K562 (cell line): ENCODE measurements around the gene RSPO1. TPM values are rescaled to one million over a fixed set of nuclear protein-coding genes. Genes with fewer than 3 reads are reported as not detected.

ENCODE experiments used
- ATAC-seq: fragments of 200-7000 bp; cut with Tn5 transposase; 3 replicates; pipeline ENCODE4 v1.9.1; 2020; ENCODE audit warnings: moderate library complexity
- BruUV-seq: library from RNA; stranded (reverse); fragments of 400-500 nt; replicated peaks from 2 replicates; lab custom pipeline; 2021; lab: Mats Ljungman, UMichigan
- CTCF ChIA-PET: fragments of 300-600 bp; formaldehyde crosslinking; extraction: SDS; loops from one replicate; lab custom pipeline; 2021; ENCODE audit warnings: low intra/inter-chr PET ratio; lab: Yijun Ruan, JAX
- POLR2A ChIA-PET: fragments of 300-600, 350-650 bp; sonication (Branson Sonifier 250); formaldehyde crosslinking; extraction: SDS; loops from one replicate; lab custom pipeline; 2021; ENCODE audit warnings: antibody characterized with exemption, inconsistent platforms; lab: Yijun Ruan, JAX
- DNase-seq, 4 experiments: peaks; one replicate each; pipeline versions ENCODE4 v3.0.0 to v3.0.0-alpha.2; 2011 to 2018; ENCODE audit warnings: low spot score in 3 of 4, mixed read lengths in 3 of 4; ENCODE audit errors: extremely low read depth in 1 of 4
- FAIRE-seq: peaks from 2 replicates; lab custom pipeline; 2011; peaks lifted over from hg19 to GRCh38; lab: Jason Lieb, UNC
- H2AFZ ChIP-seq: 2 replicates; pipeline ENCODE4 v1.6.0; 2011; ENCODE audit warnings: low read depth, low read length, control low read depth, inconsistent platforms
- H3K27ac ChIP-seq: fragments of 200-600 bp; 3 replicates; pipeline ENCODE4 v1.8.0; 2011; ENCODE audit warnings: low read depth, mild to moderate bottlenecking, control low read depth, inconsistent platforms, low read length, moderate library complexity, mixed read lengths; ENCODE audit errors: extremely low read depth
- H3K27me3 ChIP-seq, 2 experiments: fragments of 300-600 bp in 1 of 2; 2 replicates in 1 of 2; 3 replicates in 1 of 2; pipeline versions ENCODE4 v1.6.0 to v1.8.0; 2011; ENCODE audit warnings: inconsistent platforms in 2 of 2, low read length in 2 of 2, mild to moderate bottlenecking in 1 of 2, mixed read lengths in 1 of 2, moderate library complexity in 1 of 2; ENCODE audit not compliant: control insufficient read depth in 2 of 2, insufficient read depth in 2 of 2
- H3K36me3 ChIP-seq: fragments of 300-600 bp; 3 replicates; pipeline ENCODE4 v1.8.0; 2011; ENCODE audit warnings: mild to moderate bottlenecking, low read length, inconsistent platforms; ENCODE audit not compliant: control insufficient read depth, insufficient read depth
- H3K4me1 ChIP-seq, 2 experiments: fragments of 200-600 bp in 1 of 2; replicated peaks in 1 of 2; 2 replicates in 1 of 2; 3 replicates in 1 of 2; pipeline versions ENCODE4 v1.5.1 to v1.8.0; 2011; ENCODE audit warnings: inconsistent platforms in 2 of 2, low read length in 2 of 2, mild to moderate bottlenecking in 1 of 2, mixed read lengths in 1 of 2, moderate library complexity in 1 of 2; ENCODE audit not compliant: control insufficient read depth in 2 of 2, insufficient read depth in 2 of 2
- H3K4me2 ChIP-seq: 2 replicates; pipeline ENCODE4 v1.6.1; 2011; ENCODE audit warnings: low read length, control low read depth, inconsistent platforms, mixed read lengths; ENCODE audit not compliant: insufficient read depth
- H3K4me3 ChIP-seq: fragments of 200-600 bp; sonication (generic), shearing (Covaris generic); 2 replicates; pipeline ENCODE4 v1.5.1; 2016; ENCODE audit warnings: control low read depth, inconsistent platforms
- H3K79me2 ChIP-seq: fragments of 200-600 bp; 3 replicates; pipeline ENCODE4 v1.8.0; 2011; ENCODE audit warnings: low read length, inconsistent platforms; ENCODE audit not compliant: control insufficient read depth, insufficient read depth
- H3K9ac ChIP-seq, 2 experiments: 2 replicates each; pipeline versions ENCODE4 v1.6.0 to v1.6.1; 2011; ENCODE audit warnings: low read depth in 2 of 2, low read length in 2 of 2, control low read depth in 1 of 2, inconsistent platforms in 1 of 2, mild to moderate bottlenecking in 1 of 2, mixed read lengths in 1 of 2; ENCODE audit not compliant: insufficient read depth in 1 of 2
- H3K9me1 ChIP-seq: one replicate; pipeline ENCODE4 v1.6.0; 2011; ENCODE audit warnings: inconsistent platforms, mild to moderate bottlenecking, low read length, moderate library complexity; ENCODE audit not compliant: control insufficient read depth, insufficient read depth
- H3K9me3 ChIP-seq: replicated peaks from 2 replicates; pipeline ENCODE4 v1.5.1; 2011; ENCODE audit warnings: low read depth, low read length, inconsistent platforms; ENCODE audit not compliant: control insufficient read depth, insufficient read depth
- H4K20me1 ChIP-seq: replicated peaks from 2 replicates; pipeline ENCODE4 v1.6.1; 2011; ENCODE audit warnings: low read length, inconsistent platforms, mixed read lengths; ENCODE audit not compliant: control insufficient read depth, insufficient read depth
- FIP1L1 ChIP-seq: fragments of 200-400 bp; formaldehyde crosslinking; IDR thresholded peaks from 2 replicates; pipeline ENCODE4 v1.6.1; 2018; ENCODE audit warnings: mild to moderate bottlenecking, low read depth, low read length; ENCODE audit not compliant: poor library complexity, severe bottlenecking
- FOXA1 ChIP-seq: fragments of 450-650 bp; IDR thresholded peaks from 2 replicates; pipeline ENCODE4 v1.6.1; 2016; ENCODE audit warnings: mild to moderate bottlenecking, borderline replicate concordance
- ILF3 ChIP-seq: fragments of 450-650 bp; IDR thresholded peaks from 2 replicates; pipeline ENCODE4 v1.6.1; 2018; ENCODE audit warnings: antibody characterized with exemption, mild to moderate bottlenecking, moderate library complexity, borderline replicate concordance
- KAT8 ChIP-seq: fragments of 450-650 bp; IDR thresholded peaks from 2 replicates; pipeline ENCODE4 v1.6.1; 2016; ENCODE audit warnings: low read depth, mild to moderate bottlenecking
- NRF1 ChIP-seq, 2 experiments: fragments of 450-650 bp; IDR thresholded peaks in 1 of 2; conservative IDR thresholded peaks in 1 of 2; 2 replicates each; pipeline ENCODE4 v1.6.1; 2014; ENCODE audit warnings: mild to moderate bottlenecking in 2 of 2
- PATZ1 ChIP-seq: fragments of 250-450 bp; sonication (Bioruptor Pico); IDR thresholded peaks from 2 replicates; pipeline ENCODE4 v1.5.0; 2020; ENCODE audit warnings: mild to moderate bottlenecking, borderline replicate concordance
- SPI1 ChIP-seq: IDR thresholded peaks from 2 replicates; pipeline ENCODE4 v1.6.1; 2011; ENCODE audit warnings: low read depth, low read length, control low read depth, borderline replicate concordance
- TBP ChIP-seq: optimal IDR thresholded peaks from 2 replicates; pipeline ENCODE3; 2011; ENCODE audit warnings: low read depth, low read length, improper control_type of control experiment
- ZBTB49 ChIP-seq: sonication (generic); formaldehyde crosslinking; IDR thresholded peaks from 2 replicates; pipeline ENCODE4 v1.8.0; 2022; ENCODE audit warnings: missing genetic modification reagents, mild to moderate bottlenecking, borderline replicate concordance
- ZNF140 ChIP-seq: fragments of 250-450 bp; sonication (Bioruptor Pico); IDR thresholded peaks from 2 replicates; pipeline ENCODE4 v1.8.0; 2021; ENCODE audit warnings: moderate library complexity, mild to moderate bottlenecking, inconsistent platforms
- ZNF143 ChIP-seq: sonication (generic); formaldehyde crosslinking; IDR thresholded peaks from 2 replicates; pipeline ENCODE4 v1.9.0; 2022; ENCODE audit warnings: mild to moderate bottlenecking, missing genetic modification reagents
- WGBS: fragments of 100-300 bp; shearing (Covaris generic); methylation state at CpG from one replicate; pipeline ENCODE4 v1.1.6; 2016; ENCODE audit warnings: low coverage, mixed read lengths; ENCODE audit not compliant: insufficient coverage; ENCODE audit errors: missing lambda C conversion rate; 5-methylcytosine and 5-hydroxymethylcytosine counted together
- in situ Hi-C: fragments of 300-500 bp; cut with MboI; formaldehyde crosslinking; loops from 4 replicates; pipeline ENCODE4 v1.15.0; 2018; ENCODE audit warnings: inconsistent platforms, mixed read lengths
- intact Hi-C: fragments of 100-400 bp; cut with micrococcal nuclease; formaldehyde crosslinking; loops from 2 replicates; pipeline ENCODE4 v1.14.2; 2022
- polyA plus RNA-seq, 8 experiments: library from polyadenylated mRNA; depleted of rRNA in 4 of 8; stranded (reverse) in 5 of 8; unstranded in 3 of 8; fragments of >200 nt; fragmentation: Nextera tagmentation in 2 of 8; fragmentation: Illumina TruSeq in 1 of 8; extraction: Ambion mirVana in 2 of 8; extraction: Trizol in 1 of 8; gene quantifications; 2 replicates each; pipeline versions ENCODE4 v1.2.1 to v1.2.3, GENCODE V29; 2011 to 2014; ENCODE audit warnings: inconsistent platforms in 1 of 8, missing spikeins in 1 of 8
- total RNA-seq, 7 experiments: library from RNA; depleted of rRNA in 6 of 7; stranded (reverse); fragments of >200 nt in 6 of 7; fragmentation: Illumina TruSeq in 2 of 7; extraction: Trizol in 2 of 7; gene quantifications; 2 replicates each; pipeline versions ENCODE4 v1.2.1 to v1.2.3, GENCODE V29; 2011 to 2021; ENCODE audit warnings: low replicate concordance in 1 of 7

The RSPO1 gene
- total and polyA plus RNA-seq, 9 of the 15 experiments (the other 6 are each of a cell fraction or from before 2014, with no cell fraction given): not detected

- Histone ChIP-seq H3K27me3 (no peaks in the 10 kb centered on the region), H3K9me1 (peaks cover 5% of the 10 kb centered on the region), H3K9ac (no peak overlapping the region), H3K9me3 (no peaks in the 10 kb centered on the region)
- ATAC-seq: no peak
- no TSS peak for BruUV-seq
- TF ChIP-seq ZBTB49 (CRISPR knock-in tag) (no peak), ILF3 (no peak), NRF1 (conservative IDR thresholded peaks at IDR 0.05 in 1 of 2, IDR thresholded peaks at IDR 0.05 in 1 of 2) (no peak), SPI1 (no peak), TBP (no peak), ZNF143 (CRISPR knock-in tag) (no peak), PATZ1 (no peak), FOXA1 (no peak), FIP1L1 (no peak), KAT8 (no peak), ZNF140 (CRISPR knock-in tag) (no peak)
- TF ChIP-seq, all 486 proteins: peak for 0
- no peak overlapping the region for H3K4me3 ChIP-seq
- intact Hi-C loops (no loop called here), in situ Hi-C loops (no loop called here)
- H4K20me1 ChIP-seq: 0 out of 2 replicates have a peak, but pooled peaks cover 4% of the 10 kb centered on the region
- POLR2A ChIA-PET: interaction anchor here (0.5 to 1.9 kb wide), 4 partner anchors 10 to 1638 kb away, joined by 3 to 6 read pairs (median 4); no protein-coding TSS in a partner anchor
- FAIRE-seq (no peak), DNase-seq (no peak)
- no peak overlapping the region for H3K4me2 ChIP-seq
- CTCF ChIA-PET: no interaction called here
- H3K79me2 ChIP-seq: no peaks in the 10 kb centered on the region
- H2AFZ ChIP-seq: no peak overlapping the region
- WGBS: 81% methylated on average over 3 of the region's 3 CpGs
- no peak overlapping the region for H3K27ac ChIP-seq
- H3K36me3 ChIP-seq: peaks cover 83% of the 10 kb centered on the region
- H3K4me1 ChIP-seq: peaks cover 23 to 30% of the 10 kb centered on the region in 2 experiments; a peak in 4 of 5 replicates
These were observed 67.7 kb downstream of the RSPO1 start for GRCh38 chr1:37567023-37567422.
